HUDEP-2 (cell line): ENCODE measurements around the gene ADRB2.
A peak's percentile ranks its signal among the peaks of the same experiment; 100 is the strongest.
"Not testable (repeated sequence)": the region's sequence is repeated elsewhere in the genome, so short reads cannot be mapped to it uniquely, and the experiment has no call there.

ENCODE experiments used
- DNase-seq, 76 experiments: peaks; one replicate each; lab custom pipeline; 2025; ENCODE audit not compliant: unreplicated experiment in 76 of 76; lab: John Stamatoyannopoulos, UW

ADRB2 gene

GRCh38 chr5:148826053-148826738, at the start of gene ADRB2:
Gene ADRB2 (plus strand): TSS chr5:148826611. CDS start chr5:148826832, 221 bp downstream.
- peak in 75 of 76 experiments; percentile 3 to 90 (median 74) for DNase-seq

DNA sequence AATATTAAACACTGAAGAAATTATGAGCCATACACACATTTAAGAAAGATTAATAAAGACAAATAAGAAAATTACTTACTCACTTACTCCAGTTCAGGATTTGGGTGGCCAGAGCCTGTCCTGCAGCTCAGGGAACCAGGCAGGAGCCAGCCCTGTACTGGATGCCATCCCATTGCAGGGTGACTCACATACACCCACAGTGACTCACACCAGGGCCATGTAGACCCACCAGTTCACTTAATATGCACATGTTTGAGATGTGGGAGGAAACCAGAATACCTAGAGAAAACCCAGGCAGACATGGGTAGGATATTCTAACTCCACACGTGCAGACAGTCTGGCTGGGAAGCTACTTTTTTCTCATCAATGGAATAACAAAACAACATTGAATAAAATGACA, 49.6 kb upstream of the ADRB2 start:
- DNase-seq: peak in 2 of 76 experiments; percentile 1 to 4

DNA sequence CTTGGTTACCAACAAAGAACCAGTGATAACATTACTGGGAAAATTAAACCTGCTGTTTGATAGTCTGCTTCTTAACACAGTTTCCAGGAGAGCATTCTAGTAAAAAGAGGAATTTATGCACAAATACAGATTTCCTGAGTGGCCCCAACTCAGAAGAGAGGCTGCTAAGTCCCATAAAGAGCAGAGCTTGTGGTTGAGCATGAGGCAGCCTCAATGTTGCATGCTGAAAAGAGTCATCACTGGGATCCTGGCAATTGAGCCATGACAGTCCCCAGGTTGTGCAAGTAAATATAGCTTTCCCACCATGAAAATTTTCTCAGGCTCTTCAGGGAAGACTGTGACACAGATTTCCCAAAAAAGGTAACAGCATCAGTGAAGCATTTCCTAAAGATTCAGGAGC, 47.5 kb upstream of the ADRB2 start:
- no peak for DNase-seq

GRCh38 chr5:148780711-148781110, 45.7 kb upstream of the ADRB2 start:
- no peak for DNase-seq

GRCh38 chr5:148781766-148782165, 44.6 kb upstream of the ADRB2 start:
- no peak for DNase-seq

GRCh38 chr5:148785223-148785622, 41.2 kb upstream of the ADRB2 start:
- no peak for DNase-seq

DNA sequence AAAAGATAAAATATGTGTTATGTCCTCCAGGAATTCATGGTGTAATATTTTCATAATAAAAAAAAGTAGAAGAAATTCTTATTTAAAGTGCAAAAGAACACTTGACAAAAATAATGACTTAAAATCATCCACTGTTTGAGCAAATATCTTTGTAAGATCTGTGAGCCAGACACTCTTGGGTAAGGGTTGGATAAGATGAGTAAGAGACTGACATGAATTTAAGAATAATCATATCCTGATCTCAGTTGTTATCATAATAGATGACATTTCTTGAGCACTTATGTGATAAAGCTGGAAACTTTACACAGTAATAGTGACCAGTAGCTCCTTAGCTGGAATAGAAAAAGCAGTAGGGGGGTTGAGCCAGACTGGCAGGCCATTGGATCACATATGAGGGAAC, 40.0 kb upstream of the ADRB2 start:
- no peak for DNase-seq

- DNase-seq: no peak
Observed at GRCh38 chr5:148788636-148789035, 37.8 kb upstream of the ADRB2 start.

GRCh38 chr5:148790545-148791333, 35.7 kb upstream of the ADRB2 start:
- no peak for DNase-seq

- no peak for DNase-seq
Observed at GRCh38 chr5:148791334-148791667, 35.1 kb upstream of the ADRB2 start.

DNA sequence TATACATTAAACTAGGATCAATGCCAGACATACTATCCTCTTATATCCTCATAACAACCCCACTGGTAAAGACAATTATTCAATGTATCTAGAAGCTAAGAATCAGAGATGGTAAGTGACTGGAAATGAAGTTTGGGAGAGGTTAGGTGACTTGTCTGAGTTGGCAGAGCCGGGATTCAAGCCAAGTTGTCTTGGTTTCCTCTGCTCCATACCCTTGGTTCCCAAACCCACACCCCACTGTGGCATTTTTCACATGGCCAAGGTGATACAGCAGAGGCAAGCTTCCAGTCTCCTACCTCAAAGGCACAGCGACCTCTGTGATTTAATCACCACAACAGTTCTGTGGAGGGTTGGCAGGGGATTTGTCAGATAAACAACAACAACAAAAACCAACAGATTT, 34.7 kb upstream of the ADRB2 start:
- no peak for DNase-seq

DNA sequence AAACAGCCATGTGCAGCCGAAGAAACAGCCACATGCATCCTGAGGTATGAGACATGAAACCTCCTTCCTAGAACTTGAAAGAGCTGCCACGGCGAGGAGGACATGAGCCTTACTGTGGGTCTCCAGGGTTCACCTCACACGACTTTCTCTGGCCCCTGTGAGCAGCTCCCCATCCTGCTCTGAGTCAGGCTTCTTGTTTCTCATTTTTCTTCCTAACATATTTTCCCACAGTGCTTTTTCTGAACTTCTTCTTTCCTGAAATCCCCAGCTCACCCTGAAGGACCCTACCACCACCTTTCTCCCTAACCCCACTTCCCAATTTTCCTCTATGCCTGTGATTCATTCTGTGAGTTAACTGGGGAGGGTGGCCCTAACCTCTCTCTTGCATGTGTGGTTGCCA, 33.7 kb upstream of the ADRB2 start:
- no peak for DNase-seq

DNA sequence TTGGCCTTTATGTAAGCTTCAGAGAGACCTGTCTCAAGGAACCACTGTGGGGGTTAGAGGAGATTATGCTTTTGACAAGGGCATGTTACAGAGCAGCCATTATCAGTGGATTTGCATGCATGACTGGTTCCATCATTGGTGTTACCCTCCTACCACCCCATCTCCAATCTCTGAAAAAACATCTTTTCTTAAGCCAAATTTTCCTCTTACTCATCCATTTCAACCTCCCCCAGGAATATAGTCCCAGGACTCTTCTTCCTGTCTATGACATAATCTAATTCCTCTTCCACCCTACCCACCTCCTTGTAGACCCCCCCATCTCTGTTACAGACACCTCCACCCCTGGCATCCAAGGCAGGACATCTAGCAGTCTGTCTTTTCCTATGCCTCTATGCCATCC, 33.1 kb upstream of the ADRB2 start:
- no peak for DNase-seq

GRCh38 chr5:148794275-148794674, 32.1 kb upstream of the ADRB2 start:
- DNase-seq: no peak

DNA sequence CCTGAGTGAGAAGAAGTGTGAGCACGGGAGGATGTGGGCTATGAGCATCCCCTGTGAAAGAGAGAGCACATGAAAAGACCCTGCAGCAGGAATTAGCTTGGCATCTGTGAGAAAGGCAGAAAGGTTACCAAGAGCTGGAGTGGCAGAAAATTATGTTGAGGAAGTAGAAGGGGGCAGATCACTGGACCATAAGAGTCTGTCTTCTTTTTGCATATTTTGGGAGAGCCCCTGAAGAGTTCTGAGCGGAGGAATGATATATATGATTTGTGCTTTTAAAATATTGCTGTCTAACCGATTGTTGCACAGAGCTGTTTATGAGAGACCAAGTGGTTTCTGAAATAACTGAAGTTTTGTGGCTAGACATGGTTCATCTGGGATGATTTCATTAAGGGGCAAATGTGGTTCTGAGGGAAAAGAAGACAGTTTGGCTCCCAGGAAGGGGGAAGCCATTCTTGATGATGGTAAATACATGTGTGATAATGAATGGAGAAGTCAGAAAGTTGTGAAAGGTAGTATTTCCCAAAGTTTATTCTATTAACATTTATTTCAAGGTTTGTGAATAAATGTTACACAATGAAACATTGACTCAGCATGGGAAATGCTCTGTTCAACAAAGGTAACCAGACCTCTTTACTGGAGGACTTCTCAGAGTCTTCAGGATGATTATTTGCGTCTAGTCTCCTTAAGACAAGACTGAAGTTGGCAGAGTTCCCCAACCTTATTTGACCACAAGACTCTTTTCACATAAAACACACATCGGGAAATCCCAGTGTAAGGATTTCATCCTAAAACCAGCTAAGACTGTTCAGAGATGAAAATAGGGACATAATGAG, 31.5 kb upstream of the ADRB2 start:
- no peak for DNase-seq

DNA sequence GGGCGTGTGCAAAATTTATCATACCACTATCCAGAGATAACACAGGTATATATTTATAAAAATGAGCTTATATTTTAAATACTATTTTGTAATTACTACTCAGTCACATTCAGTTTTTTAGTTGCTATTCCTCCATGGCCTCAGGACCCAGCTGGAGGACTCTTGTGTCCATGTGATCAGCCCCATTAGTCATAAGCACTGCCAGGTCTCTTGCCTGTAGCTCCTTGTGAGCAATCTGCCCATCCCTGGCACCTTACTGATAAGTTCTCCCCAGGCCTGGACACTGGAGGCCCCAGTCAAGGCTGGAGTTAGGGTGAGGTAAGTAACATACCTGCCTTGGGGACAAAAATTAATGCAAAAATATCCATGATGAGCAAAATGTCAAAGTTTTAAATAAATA, 29.5 kb upstream of the ADRB2 start:
- DNase-seq: peak in 2 of 76 experiments; percentile 3 to 10

GRCh38 chr5:148798786-148799185, 27.6 kb upstream of the ADRB2 start:
- DNase-seq: no peak

DNA sequence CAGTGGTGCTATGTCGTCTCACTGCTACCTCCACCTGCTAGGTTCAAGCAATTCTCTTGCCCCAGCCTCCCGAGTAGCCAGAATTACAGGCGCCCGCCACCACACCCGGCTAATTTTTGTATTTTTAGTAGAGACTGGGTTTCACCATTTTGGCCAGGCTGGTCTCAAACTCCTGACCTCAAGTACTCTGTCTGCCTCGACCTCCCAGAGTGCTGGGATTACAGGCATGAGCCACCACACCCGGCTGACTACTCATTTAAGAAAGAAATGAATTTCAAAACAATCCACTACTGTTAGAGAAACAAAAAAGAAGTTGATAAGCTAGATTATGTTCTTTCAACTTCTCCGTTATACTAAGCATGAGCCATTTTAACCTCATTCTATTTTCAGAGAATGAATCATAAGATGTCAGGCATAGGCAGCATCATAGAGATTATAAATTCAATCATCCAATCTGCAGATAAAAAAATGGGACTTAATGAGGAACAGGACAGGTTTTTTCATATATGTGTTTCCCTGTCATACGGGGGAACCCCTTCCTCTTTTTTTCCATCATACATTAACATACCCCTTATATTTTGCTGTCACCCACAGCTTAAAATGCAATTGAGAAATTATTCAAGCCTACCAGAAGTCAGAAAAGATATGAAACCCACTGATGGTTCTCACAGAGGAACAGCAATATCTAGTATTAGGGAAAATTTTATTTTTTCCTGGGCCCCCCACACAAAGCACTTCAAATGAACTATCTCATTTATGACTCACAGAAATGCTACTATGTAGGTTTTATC, 26.5 kb upstream of the ADRB2 start:
- DNase-seq: no peak

GRCh38 chr5:148801682-148802276, 24.6 kb upstream of the ADRB2 start:
- DNase-seq: no peak

GRCh38 chr5:148803451-148803850, 23.0 kb upstream of the ADRB2 start:
- DNase-seq: not testable (repeated sequence)
